Epithelial cell of esophagus (primary cell): Measurements from ENCODE around the gene MPIG6B.

Experiments used
- DNase-seq: peaks from one replicate; pipeline ENCODE4 v3.0.0; 2010; ENCODE audit warnings: low read depth
- H3K4me3 ChIP-seq: 2 replicates; pipeline ENCODE4 v1.5.1; 2011; ENCODE audit warnings: mild to moderate bottlenecking, low read length, control low read depth
- CTCF ChIP-seq: IDR thresholded peaks from 2 replicates; pipeline ENCODE4 v1.5.1; 2011; ENCODE audit warnings: low read depth, mild to moderate bottlenecking, low read length, control low read depth, inconsistent platforms; ENCODE audit not compliant: insufficient read depth; ENCODE audit errors: missing control alignments

Gene MPIG6B

GRCh38 chr6:31715022-31715958, 7.9 kb upstream of the MPIG6B start, which contains the start of gene LY6G6D:
Gene LY6G6D, plus strand, starts transcription at chr6:31715348. Its CDS starts 8 bp downstream, at chr6:31715356.
- H3K4me3 ChIP-seq = no peak within 1 kb of the TSS
- DNase-seq = no peak
- TF ChIP-seq CTCF = no peak

GRCh38 chr6:31717499-31718222, 5.5 kb upstream of the MPIG6B start:
- peak; percentile 28 for TF ChIP-seq CTCF
- no peak overlapping the region for H3K4me3 ChIP-seq
- DNase-seq = peak; percentile 57

- H3K4me3 ChIP-seq = no peak overlapping the region
- peak; percentile 94 for DNase-seq
- TF ChIP-seq CTCF = no peak
These were observed 4.9 kb upstream of the MPIG6B start for GRCh38 chr6:31718265-31718664.

- no peak for TF ChIP-seq CTCF
- DNase-seq = no peak
- H3K4me3 ChIP-seq = no peak overlapping the region
These were observed 4.2 kb upstream of the MPIG6B start for GRCh38 chr6:31719001-31719400.

GRCh38 chr6:31720196-31720770, 2.9 kb upstream of the MPIG6B start:
- peak; percentile 91 for DNase-seq
- H3K4me3 ChIP-seq = peak overlapping the region; percentile 41

More at GRCh38 chr6:31720196-31720770, 2.9 kb upstream of the MPIG6B start:
- TF ChIP-seq CTCF = no peak
